Central memory CD4-positive, alpha-beta T cell (primary cell): ENCODE measurements around the gene CDKN2D.

Experiments used
- DNase-seq: peaks from one replicate; pipeline ENCODE4 v3.0.0; 2022

CDKN2D gene

GRCh38 chr19:10519421-10519820 lies 49.4 kb downstream of the CDKN2D start:
- DNase-seq, result no peak

- no peak for DNase-seq
These were observed 50.1 kb downstream of the CDKN2D start for GRCh38 chr19:10518444-10519361.

GRCh38 chr19:10517760-10518443 lies 50.9 kb downstream of the CDKN2D start:
- no peak for DNase-seq

GRCh38 chr19:10517361-10517759 lies 51.4 kb downstream of the CDKN2D start, which contains the start of gene S1PR5:
Gene S1PR5 (minus strand): TSS chr19:10517447. CDS start chr19:10515011, 2,436 bp downstream.
- DNase-seq, result no peak

GRCh38 chr19:10516671-10517286 lies 52.0 kb downstream of the CDKN2D start:
- DNase-seq, result no peak
